Mesenchymal stem cell (in vitro differentiated cells and primary cell): ENCODE results near the gene PPFIA4.

Experiments used
- DNase-seq: peaks from one replicate; pipeline ENCODE4 v3.0.0-alpha.2; 2013
- H2AFZ ChIP-seq: one replicate; pipeline ENCODE4 v1.6.1; 2013; ENCODE audit warnings: low read depth, mild to moderate bottlenecking, control low read depth, inconsistent platforms, low read length, moderate library complexity
- H2AK5ac ChIP-seq: 2 replicates; pipeline ENCODE4 v1.6.1; 2013; ENCODE audit warnings: low read length, moderate library complexity, mild to moderate bottlenecking, inconsistent platforms; ENCODE audit not compliant: severe bottlenecking
- H2BK120ac ChIP-seq: one replicate; pipeline ENCODE4 v1.6.1; 2013; ENCODE audit warnings: low read depth, mild to moderate bottlenecking, inconsistent platforms, low read length, moderate library complexity
- H2BK12ac ChIP-seq, 2 experiments: one replicate each; pipeline ENCODE4 v1.6.1; 2013; ENCODE audit warnings: inconsistent platforms in 2 of 2, low read length in 2 of 2, mild to moderate bottlenecking in 2 of 2, moderate library complexity in 2 of 2, control low read depth in 1 of 2
- H2BK15ac ChIP-seq: one replicate; pipeline ENCODE4 v1.6.1; 2013; ENCODE audit warnings: mild to moderate bottlenecking, low read depth, inconsistent platforms; ENCODE audit not compliant: poor library complexity, severe bottlenecking
- H2BK5ac ChIP-seq: 2 replicates; pipeline ENCODE4 v1.6.1; 2013; ENCODE audit warnings: low read depth, mild to moderate bottlenecking, low read length, control low read depth, inconsistent platforms; ENCODE audit not compliant: poor library complexity, severe bottlenecking
- H3K14ac ChIP-seq, 2 experiments: one replicate each; pipeline ENCODE4 v1.6.1; 2013; ENCODE audit warnings: inconsistent platforms in 2 of 2, low read length in 2 of 2, control low read depth in 1 of 2, mild to moderate bottlenecking in 1 of 2, moderate library complexity in 1 of 2
- H3K18ac ChIP-seq, 2 experiments: one replicate each; pipeline ENCODE4 v1.6.1; 2013; ENCODE audit warnings: inconsistent platforms in 2 of 2, low read length in 2 of 2, control low read depth in 1 of 2, low read depth in 1 of 2, mild to moderate bottlenecking in 1 of 2
- H3K23ac ChIP-seq, 2 experiments: one replicate each; pipeline ENCODE4 v1.6.1; 2013; ENCODE audit warnings: inconsistent platforms in 2 of 2, low read length in 2 of 2, mild to moderate bottlenecking in 2 of 2, moderate library complexity in 2 of 2, control low read depth in 1 of 2
- H3K27ac ChIP-seq: 2 replicates; pipeline ENCODE4 v1.5.1; 2013; ENCODE audit warnings: mild to moderate bottlenecking, moderate library complexity, low read length, control low read depth, inconsistent platforms; ENCODE audit not compliant: poor library complexity, severe bottlenecking
- H3K27me3 ChIP-seq, 2 experiments: 2 replicates each; pipeline versions ENCODE4 v1.6.1 to v1.7.0; 2013; ENCODE audit warnings: low read length in 2 of 2, mild to moderate bottlenecking in 2 of 2, moderate library complexity in 2 of 2, control low read depth in 1 of 2, inconsistent platforms in 1 of 2; ENCODE audit not compliant: control insufficient read depth in 1 of 2, insufficient read depth in 1 of 2
- H3K36me3 ChIP-seq, 2 experiments: 2 replicates each; pipeline versions ENCODE4 v1.6.1 to v1.7.0; 2013; ENCODE audit warnings: low read length in 2 of 2, control low read depth in 1 of 2, inconsistent platforms in 1 of 2, low read depth in 1 of 2, mild to moderate bottlenecking in 1 of 2; ENCODE audit not compliant: insufficient read depth in 2 of 2, control insufficient read depth in 1 of 2
- H3K4ac ChIP-seq, 2 experiments: one replicate each; pipeline ENCODE4 v1.6.1; 2013; ENCODE audit warnings: inconsistent platforms in 2 of 2, low read length in 2 of 2, mild to moderate bottlenecking in 2 of 2, moderate library complexity in 2 of 2, control low read depth in 1 of 2, low read depth in 1 of 2
- H3K4me1 ChIP-seq: 2 replicates; pipeline ENCODE4 v1.6.1; 2013; ENCODE audit warnings: low read depth, low read length, control low read depth; ENCODE audit not compliant: control insufficient read depth, insufficient read depth
- H3K4me2 ChIP-seq: 2 replicates; pipeline ENCODE4 v1.6.1; 2013; ENCODE audit warnings: low read length, mild to moderate bottlenecking, inconsistent platforms; ENCODE audit not compliant: poor library complexity, severe bottlenecking
- H3K4me3 ChIP-seq, 2 experiments: 2 replicates each; pipeline versions ENCODE4 v1.5.1 to v1.7.0; 2013; ENCODE audit warnings: low read length in 2 of 2, mild to moderate bottlenecking in 2 of 2, control low read depth in 1 of 2, low read depth in 1 of 2; ENCODE audit not compliant: insufficient read depth in 1 of 2
- H3K79me1 ChIP-seq: replicated peaks from 2 replicates; pipeline ENCODE4 v1.6.1; 2013; ENCODE audit warnings: mild to moderate bottlenecking, control low read depth, low read length, inconsistent platforms; ENCODE audit not compliant: poor library complexity, severe bottlenecking
- H3K9ac ChIP-seq: 2 replicates; pipeline ENCODE4 v1.7.0; 2013; ENCODE audit warnings: mild to moderate bottlenecking, low read length, moderate library complexity
- H3K9me3 ChIP-seq: 2 replicates; pipeline ENCODE4 v1.7.0; 2013; ENCODE audit warnings: mild to moderate bottlenecking, low read length; ENCODE audit not compliant: control insufficient read depth
- H4K8ac ChIP-seq: one replicate; pipeline ENCODE4 v1.6.1; 2013; ENCODE audit warnings: inconsistent platforms, mild to moderate bottlenecking, low read length, moderate library complexity
- H4K91ac ChIP-seq: one replicate; pipeline ENCODE4 v1.6.1; 2013; ENCODE audit warnings: mild to moderate bottlenecking, low read length, inconsistent platforms
- WGBS: methylation state at CpG from one replicate; pipeline ENCODE4 v1.1.7; 2013; ENCODE audit warnings: mixed read lengths; 5-methylcytosine and 5-hydroxymethylcytosine counted together

Gene PPFIA4

GRCh38 chr1:203033917-203034316, 7.6 kb downstream of the PPFIA4 start:
- H3K4me3 ChIP-seq: no peak overlapping the region
- no peak overlapping the region for H2BK15ac ChIP-seq
- H3K9me3 ChIP-seq: no peaks in the 10 kb centered on the region
- no peaks in the 10 kb centered on the region for H3K79me1 ChIP-seq
- peaks cover 0 to 45% of the 10 kb centered on the region in 2 experiments for H3K27me3 ChIP-seq
- no peak overlapping the region for H3K23ac ChIP-seq
- no peak overlapping the region for H3K4ac ChIP-seq
- no peak overlapping the region for H3K4me2 ChIP-seq
- H2BK12ac ChIP-seq: no peak overlapping the region
- H2BK120ac ChIP-seq: no peak overlapping the region
- DNase-seq: no peak
- H3K27ac ChIP-seq: no peak overlapping the region
- no peak overlapping the region for H2BK5ac ChIP-seq
- H3K4me1 ChIP-seq: peaks cover 19% of the 10 kb centered on the region
- peak overlapping the region in 1 of 2 experiments; percentile 51 for H3K14ac ChIP-seq
- WGBS: 91% methylated on average over 2 of the region's 2 CpGs
- H2AK5ac ChIP-seq: no peak overlapping the region
- no peak overlapping the region for H4K8ac ChIP-seq
- peaks cover 0 to 7% of the 10 kb centered on the region in 2 experiments for H3K36me3 ChIP-seq
- no peak overlapping the region for H3K9ac ChIP-seq
- H4K91ac ChIP-seq: no peak overlapping the region
- peak overlapping the region; percentile 39 for H2AFZ ChIP-seq
- H3K18ac ChIP-seq: no peak overlapping the region

GRCh38 chr1:203034422-203035110, 8.3 kb downstream of the PPFIA4 start:
- no peak overlapping the region for H3K4me2 ChIP-seq
- no peak overlapping the region for H2AFZ ChIP-seq
- no peak overlapping the region for H3K9ac ChIP-seq
- H3K36me3 ChIP-seq: peaks cover 0 to 12% of the 10 kb centered on the region in 2 experiments
- no peak overlapping the region for H3K4me3 ChIP-seq
- no peaks in the 10 kb centered on the region for H3K9me3 ChIP-seq
- no peak overlapping the region for H4K91ac ChIP-seq
- no peak overlapping the region for H3K23ac ChIP-seq
- no peak overlapping the region for H2BK5ac ChIP-seq
- H3K27me3 ChIP-seq: peaks cover 0 to 42% of the 10 kb centered on the region in 2 experiments
- WGBS: 87% methylated on average over 7 of the region's 10 CpGs
- no peak overlapping the region for H2BK15ac ChIP-seq
- no peak overlapping the region for H2BK12ac ChIP-seq
- H4K8ac ChIP-seq: no peak overlapping the region
- H3K79me1 ChIP-seq: no peaks in the 10 kb centered on the region
- no peak for DNase-seq
- no peak overlapping the region for H3K4ac ChIP-seq
- no peak overlapping the region for H2BK120ac ChIP-seq
- no peak overlapping the region for H3K18ac ChIP-seq
- H3K14ac ChIP-seq: no peak overlapping the region
- peaks cover 19% of the 10 kb centered on the region for H3K4me1 ChIP-seq
- no peak overlapping the region for H2AK5ac ChIP-seq
- no peak overlapping the region for H3K27ac ChIP-seq

DNA sequence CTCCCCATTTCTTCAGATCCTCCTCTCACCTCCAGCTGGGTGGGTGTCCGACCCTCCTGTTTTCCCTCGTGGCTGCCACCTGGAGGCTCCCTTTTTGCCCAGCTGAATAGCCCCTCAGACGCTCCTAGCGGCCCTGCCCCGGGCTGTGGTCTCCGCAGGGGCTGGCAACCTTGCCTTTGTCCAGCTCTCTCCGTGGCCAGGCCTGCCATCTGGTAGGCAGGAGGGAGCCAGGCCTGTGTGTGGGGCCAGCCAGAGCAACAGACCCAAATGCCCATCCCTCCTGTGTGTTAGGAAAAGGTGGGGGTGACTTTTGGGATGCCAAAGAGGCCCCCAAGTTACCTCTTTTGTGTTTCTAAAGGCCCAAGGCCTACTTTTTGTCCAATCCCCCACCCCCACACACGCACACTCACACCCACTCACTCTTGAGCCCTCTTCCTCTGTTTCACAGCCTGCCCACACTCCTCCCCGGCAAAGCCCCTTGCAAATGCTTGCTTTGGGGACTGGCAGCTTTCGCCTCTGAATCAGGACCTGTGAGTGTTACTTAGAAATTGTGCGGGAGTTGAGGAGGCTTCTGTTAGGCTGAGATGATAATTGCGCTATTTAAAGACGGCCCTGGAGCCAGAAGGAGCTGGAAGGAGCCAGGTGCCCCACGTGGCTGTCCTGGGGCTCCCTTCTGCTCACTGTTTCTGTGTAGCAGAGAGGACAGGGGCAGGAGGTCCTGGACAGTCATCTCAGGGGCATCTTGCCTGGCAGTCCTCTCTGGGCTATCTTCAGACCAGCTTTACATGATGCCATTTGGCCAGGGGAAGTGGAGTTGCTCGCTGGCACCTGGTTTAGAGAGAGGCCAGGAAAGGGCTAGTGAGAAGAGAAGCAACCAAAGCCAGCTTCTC, 9.1 kb downstream of the PPFIA4 start:
- Histone ChIP-seq H3K27me3 (peaks cover 0 to 46% of the 10 kb centered on the region in 2 experiments), H4K91ac (no peak overlapping the region), H2BK15ac (no peak overlapping the region), H2AK5ac (no peak overlapping the region), H3K23ac (no peak overlapping the region), H3K79me1 (no peaks in the 10 kb centered on the region), H3K4me3 (no peak overlapping the region), H3K9ac (no peak overlapping the region), H3K27ac (no peak overlapping the region), H3K36me3 (peaks cover 0 to 16% of the 10 kb centered on the region in 2 experiments), H4K8ac (no peak overlapping the region), H3K9me3 (no peaks in the 10 kb centered on the region), H3K4me1 (peaks cover 19% of the 10 kb centered on the region), H3K18ac (no peak overlapping the region), H2BK5ac (no peak overlapping the region), H3K14ac (no peak overlapping the region), H2BK120ac (no peak overlapping the region), H2AFZ (no peak overlapping the region), H3K4me2 (no peak overlapping the region), H3K4ac (no peak overlapping the region), H2BK12ac (no peak overlapping the region)
- DNase-seq: no peak
- 74% methylated on average over 11 of the region's 15 CpGs for WGBS

DNA sequence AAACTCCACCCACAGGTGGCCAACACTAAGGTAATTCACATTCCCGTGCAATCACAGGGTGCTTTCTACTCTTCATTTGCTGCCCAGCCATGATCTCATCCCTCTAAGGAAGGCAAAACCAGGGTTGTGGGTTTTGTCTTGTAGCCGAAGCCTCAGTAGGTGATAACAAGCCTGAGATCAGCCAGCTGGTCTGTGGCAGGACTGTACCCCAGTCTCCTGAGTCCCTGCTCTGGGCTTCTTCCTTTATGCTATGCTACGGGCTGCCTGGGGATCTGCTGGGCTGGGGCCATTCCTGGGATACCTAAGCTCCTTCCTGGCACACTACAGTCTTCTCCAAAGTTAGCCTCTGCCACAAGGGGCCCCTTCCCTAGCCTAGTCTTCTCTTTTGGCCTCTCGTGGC, 9.8 kb downstream of the PPFIA4 start:
- 46% methylated on average over 4 of the region's 4 CpGs for WGBS

More for the DNA sequence above, 9.8 kb downstream of the PPFIA4 start:
- Histone ChIP-seq H3K23ac (no peak overlapping the region), H2BK120ac (no peak overlapping the region), H3K4ac (no peak overlapping the region), H3K4me1 (peaks cover 19% of the 10 kb centered on the region), H2BK5ac (no peak overlapping the region), H4K91ac (no peak overlapping the region), H2BK12ac (no peak overlapping the region), H3K27ac (no peak overlapping the region), H3K9me3 (no peaks in the 10 kb centered on the region), H3K27me3 (peaks cover 0 to 44% of the 10 kb centered on the region in 2 experiments), H4K8ac (no peak overlapping the region), H3K18ac (no peak overlapping the region), H2AFZ (no peak overlapping the region), H2AK5ac (no peak overlapping the region), H3K9ac (no peak overlapping the region), H3K36me3 (peaks cover 0 to 10% of the 10 kb centered on the region in 2 experiments), H3K4me3 (no peak overlapping the region), H2BK15ac (no peak overlapping the region), H3K79me1 (no peaks in the 10 kb centered on the region), H3K4me2 (no peak overlapping the region), H3K14ac (no peak overlapping the region)
- no peak for DNase-seq
